Activated CD4-positive, alpha-beta T cell treated with anti-CD3 and anti-CD28 coated beads, Interleukin-2, Interleukin-6, amounts not matched to agents 100 ng/mL and 50 ng/mL, durations not matched to agents 16 hours and 8 hours (primary cell): Measurements from ENCODE around the gene LRRC8E.
A peak's percentile ranks its signal among the peaks of the same experiment; 100 is the strongest.

Experiments used
- DNase-seq: peaks from one replicate; pipeline ENCODE4 v3.0.0-alpha.2; 2020

The LRRC8E gene

DNA sequence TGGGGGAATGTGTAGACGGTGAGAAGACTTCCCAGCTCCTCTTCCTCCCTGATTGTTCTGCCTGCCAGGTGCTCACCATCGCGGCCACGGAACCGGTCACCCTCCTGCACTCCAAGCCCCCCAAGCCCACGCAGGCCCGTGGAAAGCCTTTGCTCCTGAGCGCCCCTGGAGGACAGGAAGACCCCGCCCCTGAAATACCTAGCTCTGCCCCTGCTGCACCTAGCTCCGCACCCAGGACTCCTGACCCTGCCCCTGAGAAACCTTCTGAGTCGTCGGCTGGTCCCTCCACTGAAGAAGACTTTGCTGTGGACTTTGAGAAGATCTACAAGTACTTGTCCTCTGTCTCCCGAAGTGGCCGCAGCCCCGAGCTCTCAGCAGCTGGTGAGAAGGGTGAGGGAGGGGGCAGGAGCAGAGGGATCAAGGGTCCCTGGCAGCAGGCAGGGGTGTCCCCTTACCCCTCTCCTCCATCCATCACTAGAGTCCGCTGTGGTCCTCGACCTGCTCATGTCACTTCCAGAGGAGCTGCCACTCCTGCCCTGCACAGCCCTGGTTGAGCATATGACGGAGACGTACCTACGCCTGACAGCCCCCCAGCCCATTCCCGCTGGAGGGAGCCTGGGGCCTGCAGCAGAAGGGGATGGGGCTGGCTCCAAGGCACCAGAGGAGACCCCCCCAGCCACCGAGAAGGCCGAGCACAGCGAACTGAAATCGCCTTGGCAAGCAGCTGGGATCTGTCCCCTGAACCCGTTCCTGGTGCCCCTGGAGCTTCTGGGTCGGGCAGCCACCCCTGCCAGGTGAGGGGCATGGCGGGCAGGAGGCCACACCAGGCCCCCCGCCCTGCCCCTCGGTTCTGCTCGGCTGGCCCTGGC is 33.9 kb downstream of the LRRC8E start:
- no peak for DNase-seq

DNA sequence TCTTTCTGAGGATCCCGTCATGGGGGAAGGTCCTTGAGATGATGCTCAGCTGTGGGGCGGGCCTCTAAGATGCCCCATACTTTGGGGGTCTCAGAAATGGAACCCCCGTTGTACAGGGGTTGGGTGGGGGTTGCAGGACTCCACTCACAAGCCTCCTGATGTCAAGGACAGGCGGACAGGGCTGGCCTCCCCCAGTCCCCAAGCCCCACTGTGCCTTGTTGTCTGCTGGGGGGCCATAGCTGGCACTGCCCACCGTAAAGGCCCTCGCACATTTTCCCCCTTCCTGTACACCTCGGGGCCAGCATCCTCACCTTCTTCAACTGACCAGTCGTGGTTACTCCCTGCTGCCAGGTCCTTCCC is 34.5 kb downstream of the LRRC8E start:
- no peak for DNase-seq

DNA sequence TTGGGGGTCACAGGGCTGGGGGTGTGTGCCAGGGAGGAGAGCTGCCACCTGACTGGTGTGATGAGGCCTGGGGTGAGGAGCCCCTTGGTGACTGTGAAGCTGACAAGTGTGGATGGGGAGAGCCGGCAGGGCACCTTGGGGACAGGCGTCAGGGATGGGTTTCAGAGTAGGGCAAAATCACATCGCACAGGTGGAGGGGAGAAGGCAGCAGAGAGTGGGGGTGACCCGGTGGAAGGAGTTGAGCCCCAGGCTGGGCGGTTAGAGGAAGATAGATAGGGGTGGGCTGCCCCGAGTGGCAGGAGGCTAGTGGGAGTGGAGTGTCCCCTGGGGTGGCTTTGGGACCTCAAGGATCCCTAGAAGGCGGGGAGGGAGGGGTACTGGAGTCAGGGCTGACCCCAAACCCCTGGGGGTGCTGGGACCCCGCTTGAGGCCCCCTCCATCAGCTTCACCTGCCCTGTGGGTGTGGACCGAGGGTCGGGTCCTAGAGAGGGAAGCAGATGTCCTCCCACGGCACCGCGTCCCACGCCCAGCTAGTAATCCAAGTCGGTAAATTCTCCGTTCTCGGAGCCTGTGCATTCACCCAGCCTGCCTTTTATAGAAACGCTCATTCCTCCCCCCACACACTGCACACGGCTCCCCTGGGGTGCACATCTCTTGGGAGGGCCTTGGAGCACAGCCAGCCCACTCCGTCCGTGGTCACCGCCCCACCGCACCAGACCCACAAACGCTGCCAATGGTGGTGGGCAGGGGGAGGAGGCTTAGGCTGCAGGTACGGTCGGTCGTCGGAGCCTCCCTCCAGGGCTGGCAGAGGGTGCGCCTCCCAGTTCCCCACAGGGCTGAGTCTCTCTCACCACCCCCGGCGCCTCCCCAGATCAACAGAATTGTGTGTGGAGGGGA is 35.2 kb downstream of the LRRC8E start:
- DNase-seq, result no peak

DNA sequence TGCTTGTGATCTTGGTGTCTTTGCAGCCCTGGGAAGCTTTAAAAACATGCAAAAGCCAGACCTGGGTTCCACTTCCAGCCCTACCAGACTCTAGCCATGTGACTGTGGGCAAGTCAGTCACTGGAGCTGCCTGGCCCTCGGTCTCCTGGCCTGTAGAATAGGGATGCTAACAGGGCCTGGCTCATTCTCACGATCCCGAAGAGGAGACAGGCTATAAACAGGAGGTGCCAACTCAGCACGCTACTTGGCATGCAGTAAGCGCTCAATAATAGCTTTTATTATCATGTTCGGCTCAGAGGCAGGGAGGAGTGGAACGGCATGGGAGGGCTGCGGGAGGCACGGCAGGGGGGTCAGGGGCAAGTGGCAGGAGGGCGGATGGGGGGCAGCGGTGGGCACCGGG is 35.9 kb downstream of the LRRC8E start:
- DNase-seq, result no peak

DNA sequence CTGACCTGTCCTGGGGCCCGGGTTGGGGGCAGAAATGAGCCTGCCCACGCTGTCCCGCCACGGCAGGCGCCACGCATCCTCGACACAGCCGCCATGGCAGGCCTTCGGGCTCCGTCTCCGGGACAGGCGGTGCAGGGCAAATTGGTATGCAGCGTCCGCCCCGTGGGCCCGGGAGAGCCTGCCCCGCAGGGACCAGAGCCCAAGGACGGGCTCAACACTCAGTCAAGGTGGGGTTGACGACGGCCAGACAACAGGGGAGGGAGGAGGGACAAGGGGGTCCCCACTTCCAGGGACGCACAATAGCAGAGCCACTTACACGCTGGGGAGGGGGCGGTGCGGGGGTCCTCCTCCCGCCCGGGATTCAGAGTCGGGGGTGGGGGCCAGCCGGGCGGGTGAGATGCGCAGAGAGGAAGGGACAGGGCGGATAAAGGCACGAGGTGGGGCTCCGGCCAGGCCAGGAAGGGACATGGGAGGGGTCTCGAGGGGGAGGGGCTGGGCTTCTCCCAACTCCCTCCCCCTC is 36.4 kb downstream of the LRRC8E start:
- no peak for DNase-seq

DNA sequence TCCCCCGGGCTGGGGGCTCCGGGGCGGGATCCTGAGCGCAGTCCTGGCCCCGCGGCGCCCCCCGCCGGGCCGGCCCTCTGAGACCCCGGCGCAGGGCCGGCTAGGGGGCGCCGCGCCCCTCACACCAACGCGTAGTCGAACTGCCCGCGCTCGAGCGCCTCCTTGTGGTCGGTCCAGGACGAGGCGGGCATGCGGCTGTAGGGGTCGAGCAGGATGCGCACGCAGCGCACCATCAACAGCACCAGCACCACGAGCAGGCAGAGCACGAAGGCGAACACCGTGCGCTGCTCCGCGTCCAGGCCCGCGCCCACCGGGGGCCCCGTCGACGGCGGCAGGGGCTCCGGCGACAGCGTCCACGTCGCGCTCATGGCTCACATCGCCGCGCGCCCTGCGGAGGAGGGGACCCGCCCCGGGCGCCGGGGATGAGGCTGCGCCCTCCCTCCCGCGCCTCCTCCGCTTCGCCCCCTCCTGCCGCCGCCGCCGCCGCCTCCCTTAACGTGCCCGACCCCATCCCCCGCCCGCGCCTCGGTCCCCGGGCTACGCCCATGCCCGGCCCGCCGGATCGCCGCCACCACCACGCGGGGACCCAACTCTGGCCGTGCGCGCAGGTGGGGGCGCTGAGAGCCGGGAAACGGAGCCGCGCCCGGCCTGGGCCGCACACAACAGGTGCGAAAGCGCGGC is 37.0 kb downstream of the LRRC8E start:
- peak; percentile 86 for DNase-seq

DNA sequence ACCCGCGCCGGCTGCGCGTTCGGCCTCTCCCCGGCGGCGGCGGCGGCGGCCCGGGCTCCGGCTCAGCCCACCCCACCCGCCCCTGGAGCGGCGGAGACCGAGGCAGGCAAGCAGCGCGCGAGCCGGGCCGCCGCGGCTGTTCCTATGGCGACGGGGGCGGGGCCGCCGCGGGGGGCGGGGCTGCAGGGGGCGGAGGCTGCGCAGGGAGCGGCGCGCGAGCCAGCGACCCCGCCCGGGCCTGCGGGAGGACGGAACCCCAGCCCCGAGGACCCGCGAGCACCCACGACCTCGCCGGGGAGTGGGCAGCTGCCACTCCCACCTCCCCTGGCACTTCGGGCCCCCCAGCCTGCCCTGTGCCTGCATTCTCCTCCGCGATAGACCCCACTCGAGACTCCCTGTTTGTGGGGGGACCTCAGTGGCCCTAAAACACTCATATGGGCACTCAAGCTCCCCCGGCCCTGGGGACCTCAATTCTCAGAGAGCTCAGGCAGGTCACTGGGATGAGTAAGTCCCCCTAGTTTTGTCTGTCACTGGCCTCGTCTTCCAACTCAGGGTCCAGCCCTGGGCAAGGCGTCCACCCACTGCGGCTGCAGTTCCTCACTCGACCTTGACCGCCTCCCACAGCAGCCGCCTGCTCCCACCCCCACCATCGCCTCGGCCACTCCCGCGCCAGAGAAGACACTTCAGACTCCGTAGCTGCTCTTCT is 37.9 kb downstream of the LRRC8E start, which contains the start of gene CTXN1:
Gene CTXN1 (minus strand): TSS at position 115 of the 706 bp plus-strand sequence. CDS start 597 bp downstream, outside the sequence.
- DNase-seq, result peak; percentile 84

DNA sequence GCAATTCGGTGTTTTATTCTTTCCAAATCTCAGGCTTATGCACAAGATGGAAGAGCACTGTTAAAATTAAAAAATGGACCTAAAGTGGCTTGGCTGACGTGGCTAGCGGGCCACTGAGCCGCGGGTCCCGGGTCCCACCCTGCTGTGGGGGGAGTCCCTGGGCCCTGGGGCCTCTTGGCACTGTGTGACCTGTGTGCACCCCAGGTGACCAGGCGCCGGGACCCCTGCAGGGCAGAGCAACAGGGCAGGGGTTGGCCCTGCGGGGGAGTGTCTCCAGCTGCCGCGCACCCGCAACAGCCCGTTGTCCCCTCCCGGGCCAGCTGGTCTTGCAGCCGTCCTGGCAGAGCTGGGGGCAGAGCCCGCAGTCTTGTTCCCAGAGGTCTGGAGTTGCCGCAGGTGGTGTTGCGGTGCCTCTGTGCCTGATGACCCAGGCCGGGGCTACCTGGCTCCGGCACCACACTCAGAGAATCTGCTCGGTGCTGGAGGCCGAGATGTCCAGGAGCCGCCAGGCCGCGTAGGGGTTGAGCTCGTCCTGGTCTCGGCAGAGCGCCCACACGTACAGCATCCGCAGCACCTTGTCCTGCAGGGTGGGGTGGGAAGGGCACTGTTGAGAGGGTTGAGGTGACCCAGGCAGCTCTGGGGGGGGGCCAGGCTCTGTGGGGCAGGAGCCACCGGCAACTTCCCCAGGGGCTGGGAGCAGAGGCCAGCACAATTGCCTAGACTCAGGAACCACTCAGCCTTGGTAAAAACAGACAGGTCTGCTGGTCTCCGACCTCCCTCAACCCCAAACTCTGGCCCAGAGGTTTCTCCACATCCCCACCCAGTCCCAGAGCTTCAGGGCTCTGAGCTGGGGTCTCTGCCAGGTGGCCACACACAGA is 38.7 kb downstream of the LRRC8E start:
- DNase-seq, result no peak

DNA sequence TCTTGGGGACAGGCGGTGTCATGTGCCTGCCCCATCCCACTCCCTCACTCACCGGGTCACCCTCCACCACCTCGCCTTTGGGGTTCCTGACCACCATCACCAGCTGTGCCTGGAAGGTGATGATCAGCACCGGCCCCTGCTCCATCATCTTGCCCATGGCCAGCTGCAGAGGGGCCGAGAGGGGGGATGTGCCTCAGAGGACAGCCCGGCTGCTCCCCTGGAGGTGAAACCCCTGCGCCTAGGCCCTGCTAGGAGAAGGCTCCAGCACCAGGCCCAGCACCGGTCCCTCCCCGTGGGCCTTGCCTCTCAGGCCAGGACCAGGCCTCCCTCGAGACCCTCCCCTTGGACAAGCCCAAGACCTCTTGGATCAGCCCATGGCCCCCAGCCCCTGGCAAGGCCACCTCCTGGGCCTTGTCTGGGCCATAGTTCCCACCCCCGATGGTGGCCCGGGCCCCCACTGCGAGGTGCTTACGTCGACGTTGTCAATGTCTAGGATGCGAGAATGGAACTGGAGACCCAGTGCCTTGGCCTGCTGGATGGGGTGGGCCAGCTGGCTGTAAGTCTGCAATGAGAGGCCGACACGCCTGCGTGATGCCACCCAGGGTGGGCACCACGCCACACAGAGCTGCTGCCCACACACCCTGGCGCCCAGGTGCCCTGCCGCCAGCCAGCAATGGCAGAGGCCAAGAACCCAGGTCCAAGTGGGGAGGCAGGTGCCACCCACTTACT is 39.5 kb downstream of the LRRC8E start:
- DNase-seq, result no peak

DNA sequence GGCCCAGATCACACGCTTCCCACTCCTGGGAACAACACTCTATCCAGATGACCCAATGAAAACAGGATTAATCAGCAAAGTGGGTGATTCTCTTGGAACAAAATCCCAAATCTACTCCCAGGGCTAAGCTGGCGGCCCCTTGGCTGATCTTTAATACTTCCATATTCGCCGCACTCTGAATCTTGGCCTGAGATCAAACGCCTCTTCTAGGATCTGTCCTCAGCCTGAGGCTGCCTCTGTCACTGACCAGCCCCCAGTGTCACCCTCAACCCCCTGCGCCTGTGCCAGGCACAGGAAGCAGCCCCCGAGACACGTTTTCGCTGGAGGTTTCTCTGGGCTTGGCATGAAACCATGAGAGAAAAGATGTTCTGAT is 40.0 kb downstream of the LRRC8E start:
- DNase-seq, result no peak

DNA sequence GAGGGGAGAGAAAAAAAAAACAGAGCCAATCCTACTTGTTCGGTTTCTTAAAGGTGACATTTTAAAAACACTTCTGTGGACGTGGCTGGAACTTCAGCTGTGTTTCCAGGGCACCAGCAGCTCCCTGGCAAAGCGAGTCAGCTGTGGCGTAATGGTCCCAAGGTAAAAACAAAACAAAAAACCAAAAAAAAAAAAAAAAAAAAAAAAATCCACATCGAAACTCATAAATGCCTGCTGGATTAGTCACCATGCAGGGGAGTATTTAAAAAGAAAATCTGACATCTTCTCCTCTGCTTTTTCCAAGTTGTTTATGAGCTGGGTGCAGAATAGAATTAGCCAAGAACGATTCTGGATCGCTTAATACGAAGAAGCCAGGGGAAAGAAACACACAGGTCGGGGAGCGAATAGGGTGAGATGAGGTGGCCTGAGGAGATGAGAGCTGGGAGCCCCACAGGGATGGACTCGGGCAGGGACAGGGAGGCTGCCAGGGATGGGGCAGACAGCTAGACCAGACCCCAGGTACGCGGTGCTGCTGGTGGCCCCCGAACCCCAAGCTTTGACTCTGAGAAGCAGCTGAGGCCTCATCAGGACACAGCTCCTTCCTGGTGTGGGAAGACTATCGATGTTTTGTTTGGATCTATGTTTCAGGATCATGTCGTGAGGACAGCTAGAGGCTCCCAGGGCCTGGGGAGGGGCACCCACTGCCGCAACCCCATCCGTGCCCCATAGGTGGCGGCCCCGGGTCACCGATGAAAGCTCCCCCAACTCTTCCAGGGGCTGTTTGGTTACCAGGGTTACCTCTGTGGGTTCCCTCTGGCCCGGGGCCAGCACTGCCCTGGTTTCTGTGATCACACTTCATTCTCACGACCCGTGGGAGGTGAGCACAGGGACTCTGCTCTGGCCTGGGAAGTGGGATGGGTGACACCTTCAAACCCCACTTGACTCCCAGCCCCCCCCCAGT is 40.7 kb downstream of the LRRC8E start:
- peak; percentile 64 for DNase-seq

DNA sequence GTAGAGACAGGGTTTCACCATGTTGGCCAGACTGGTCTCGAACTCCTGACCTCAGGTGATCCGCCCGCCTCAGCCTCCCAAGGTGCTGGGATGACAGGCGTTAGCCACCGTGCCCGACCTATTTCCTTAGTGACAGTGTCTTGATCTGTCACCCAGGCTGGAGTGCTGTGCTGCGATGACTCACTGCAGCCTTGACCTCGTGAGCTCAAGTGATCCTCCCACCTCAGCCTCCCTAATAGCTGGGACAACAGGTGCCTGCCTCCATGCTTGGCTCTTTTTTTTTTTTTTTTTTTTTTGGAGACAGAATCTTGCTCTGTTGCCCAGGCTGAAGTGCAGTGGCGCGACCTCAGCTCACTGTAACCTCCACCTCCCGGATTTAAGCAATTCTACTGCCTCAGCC is 41.7 kb downstream of the LRRC8E start:
- peak; percentile 30 for DNase-seq

DNA sequence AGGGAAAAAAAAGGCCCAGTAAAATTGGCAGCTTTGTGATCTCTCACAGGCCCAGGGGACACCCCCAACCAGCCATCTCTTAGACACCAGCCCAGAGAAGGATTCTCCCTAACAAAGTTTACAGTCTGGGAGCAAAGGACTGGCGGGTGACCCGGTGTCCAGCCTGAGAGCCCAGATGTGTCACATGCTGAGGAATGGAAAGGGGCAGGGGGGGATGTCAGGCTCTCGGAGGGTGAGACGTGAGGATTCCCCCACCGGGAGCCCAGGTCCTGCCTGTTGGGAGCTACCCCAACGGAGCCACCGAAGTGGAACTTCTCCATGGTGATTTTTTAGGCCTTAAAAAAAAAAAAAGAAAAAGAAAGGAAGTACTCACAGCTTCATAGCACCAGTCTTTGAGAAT is 42.5 kb downstream of the LRRC8E start:
- no peak for DNase-seq

DNA sequence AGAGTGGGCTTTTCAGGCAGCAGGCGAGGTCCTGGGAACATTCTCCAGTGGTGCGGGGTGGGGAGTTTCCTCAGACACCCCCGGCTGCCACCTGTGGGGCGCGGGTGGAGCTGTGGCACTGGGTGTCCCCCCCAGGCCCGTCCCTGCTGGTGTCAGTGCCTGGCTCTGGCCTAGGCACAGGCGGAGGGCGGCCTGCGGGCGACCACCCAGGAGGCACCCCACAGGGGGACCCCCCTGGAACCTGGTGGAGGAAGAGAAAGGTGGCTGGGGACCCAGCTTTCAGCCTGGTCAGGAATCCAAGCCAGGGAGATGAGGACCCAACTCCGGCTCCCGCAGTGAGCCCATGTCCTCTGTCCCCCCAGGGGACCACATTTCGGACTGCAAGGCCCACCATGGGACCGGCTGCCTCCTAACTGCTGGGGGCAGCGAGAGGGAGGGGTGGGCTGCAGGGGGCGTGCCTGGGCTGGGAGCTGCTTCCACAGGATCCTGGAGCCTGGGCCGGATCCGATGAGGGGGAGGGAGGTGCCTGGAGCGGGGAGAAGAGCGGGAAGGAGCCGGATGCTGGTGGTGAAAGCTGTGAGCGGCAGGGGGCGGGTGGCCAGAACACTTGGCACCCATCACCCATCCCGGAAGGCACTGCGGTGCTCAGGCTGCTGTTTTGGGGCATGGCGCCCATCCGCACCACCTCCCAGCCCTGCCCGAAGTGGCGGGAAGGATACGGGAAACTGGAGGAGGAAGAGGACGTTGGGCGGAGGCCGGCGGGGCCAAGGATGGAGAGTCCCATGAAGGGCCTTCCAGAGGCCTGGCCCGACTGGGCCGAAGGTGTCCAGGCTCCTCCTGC is 43.1 kb downstream of the LRRC8E start:
- no peak for DNase-seq

DNA sequence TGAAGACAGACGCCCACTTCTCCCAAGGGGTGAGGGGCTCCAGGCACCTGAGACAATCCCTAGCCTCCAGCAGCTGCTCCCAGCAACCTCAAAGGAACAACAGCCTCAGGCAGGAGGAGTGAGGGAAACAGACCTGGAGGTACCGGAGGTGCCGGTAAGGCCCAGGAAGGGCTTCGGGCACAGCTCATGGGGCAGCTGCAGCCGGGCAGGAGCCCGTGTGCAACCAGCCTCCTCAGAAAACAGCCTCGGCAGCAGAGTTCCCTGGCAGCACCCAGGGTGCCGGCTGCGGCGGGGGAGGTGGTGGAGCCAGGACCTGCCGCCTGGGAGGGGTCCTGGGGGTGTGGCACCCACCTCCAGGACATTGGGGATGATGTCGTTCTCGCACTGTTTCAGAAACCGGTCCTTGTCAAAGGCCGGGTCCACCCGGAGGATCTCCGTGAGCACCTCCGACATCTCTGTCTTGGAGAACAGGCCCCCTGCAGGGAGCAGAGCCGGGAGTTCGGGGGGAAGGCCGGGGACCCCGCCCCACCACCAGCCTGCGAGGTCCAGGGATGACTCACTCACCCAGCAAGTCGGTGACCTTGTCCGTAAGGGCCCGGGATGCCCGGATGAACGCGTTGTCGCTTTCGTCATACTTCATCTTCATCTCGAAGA is 44.1 kb downstream of the LRRC8E start:
- no peak for DNase-seq

DNA sequence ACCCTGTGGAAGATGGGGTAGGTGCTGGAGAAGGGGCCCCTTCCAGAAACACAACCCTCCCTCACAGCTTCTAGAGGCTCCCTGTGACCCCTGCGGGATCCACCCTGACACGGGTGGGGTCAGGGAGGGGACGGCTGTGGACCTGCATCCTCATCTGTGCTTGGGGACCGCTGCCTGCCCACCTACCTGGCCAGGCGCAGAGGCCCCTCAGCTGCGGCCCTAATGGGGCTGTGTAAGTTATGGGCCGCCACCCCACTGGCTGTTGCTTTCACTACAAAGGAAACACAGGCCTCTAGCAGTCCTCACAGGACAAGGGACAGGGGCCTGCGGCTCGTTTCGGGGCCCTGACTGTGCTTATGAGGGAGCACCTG is 44.6 kb downstream of the LRRC8E start:
- no peak for DNase-seq

DNA sequence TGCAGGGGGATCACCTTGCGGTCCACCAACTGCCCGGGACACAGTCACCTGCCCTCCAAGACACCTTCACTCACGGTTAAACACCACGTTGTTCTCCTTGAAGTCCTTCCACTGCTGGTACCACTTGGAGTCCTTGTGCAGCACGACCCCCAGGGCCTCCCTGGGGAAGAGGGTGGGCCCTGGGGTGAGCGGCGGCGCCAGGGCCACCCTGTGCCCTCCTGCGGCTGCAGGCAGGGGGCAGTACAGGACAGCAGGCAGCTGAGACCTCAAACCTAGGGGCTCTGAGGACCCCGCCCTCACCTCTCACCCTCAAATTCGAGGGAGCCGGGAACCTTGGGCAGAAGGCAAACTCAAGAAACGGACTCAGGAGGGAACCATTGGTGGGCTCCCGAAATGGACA is 45.1 kb downstream of the LRRC8E start:
- no peak for DNase-seq
